WI38 (cell line): ENCODE measurements around the gene EPB41L4A.

ENCODE experiments used
- H3K4me3 ChIP-seq: 2 replicates; pipeline ENCODE4 v1.5.1; 2011; ENCODE audit warnings: low read depth, mild to moderate bottlenecking, control low read depth, low read length
- CTCF ChIP-seq: IDR thresholded peaks from 2 replicates; pipeline ENCODE4 v1.5.1; 2012; ENCODE audit warnings: low read depth, mild to moderate bottlenecking, control low read depth, low read length

The EPB41L4A gene

DNA sequence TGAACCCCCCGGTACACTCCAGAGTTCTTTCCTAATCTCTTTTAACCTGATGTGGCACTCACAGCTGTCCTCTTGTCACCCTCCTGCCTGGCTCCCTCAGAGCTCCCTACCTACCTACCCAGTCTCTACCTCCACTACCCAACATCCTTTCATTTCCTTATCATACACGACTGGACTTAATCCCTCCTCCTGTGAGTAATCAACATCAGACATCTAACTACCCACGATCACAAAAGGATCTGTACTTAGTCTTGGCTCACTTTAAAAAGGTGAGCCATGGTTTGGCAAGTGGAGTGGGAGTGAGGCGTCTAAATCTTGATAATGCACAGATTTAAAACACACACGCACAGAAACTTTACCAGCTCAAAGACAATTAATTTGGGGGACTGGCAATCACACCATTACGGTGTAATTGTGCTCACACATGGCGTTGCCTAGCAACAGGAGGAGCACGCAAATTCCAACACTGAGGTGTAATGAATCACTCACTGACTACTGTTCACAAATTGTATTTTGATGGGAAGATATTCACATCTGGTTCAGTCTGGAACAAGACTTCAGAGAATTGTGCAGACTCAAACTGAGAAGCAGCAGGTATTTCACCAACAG, 235.9 kb downstream of the EPB41L4A start:
- no peak overlapping the region for H3K4me3 ChIP-seq
- TF ChIP-seq CTCF, result no peak

DNA sequence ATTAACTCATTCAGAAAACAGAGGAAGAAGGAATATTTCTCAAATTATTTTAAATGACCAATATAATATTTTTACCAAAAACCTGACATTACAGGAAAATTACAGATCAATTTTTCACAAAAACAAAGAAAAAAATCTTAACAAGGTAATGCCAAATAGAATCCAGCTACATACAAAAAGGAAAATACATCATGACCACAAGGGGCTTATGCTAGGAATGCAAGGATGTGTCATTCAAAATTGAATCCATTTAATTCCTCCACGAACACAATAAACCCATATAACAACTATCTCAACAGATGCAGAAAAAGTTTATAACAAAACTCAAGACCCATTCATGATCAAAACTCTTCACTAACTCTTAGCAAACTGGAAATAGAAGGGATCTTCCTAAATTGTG, 239.8 kb downstream of the EPB41L4A start:
- no peak overlapping the region for H3K4me3 ChIP-seq
- TF ChIP-seq CTCF, result no peak

GRCh38 chr5:112174959-112175594, 244.0 kb downstream of the EPB41L4A start:
- no peak overlapping the region for H3K4me3 ChIP-seq
- TF ChIP-seq CTCF, result peak; percentile 54

GRCh38 chr5:112165897-112166737, 253.0 kb downstream of the EPB41L4A start:
- TF ChIP-seq CTCF, result no peak
- no peak overlapping the region for H3K4me3 ChIP-seq

DNA sequence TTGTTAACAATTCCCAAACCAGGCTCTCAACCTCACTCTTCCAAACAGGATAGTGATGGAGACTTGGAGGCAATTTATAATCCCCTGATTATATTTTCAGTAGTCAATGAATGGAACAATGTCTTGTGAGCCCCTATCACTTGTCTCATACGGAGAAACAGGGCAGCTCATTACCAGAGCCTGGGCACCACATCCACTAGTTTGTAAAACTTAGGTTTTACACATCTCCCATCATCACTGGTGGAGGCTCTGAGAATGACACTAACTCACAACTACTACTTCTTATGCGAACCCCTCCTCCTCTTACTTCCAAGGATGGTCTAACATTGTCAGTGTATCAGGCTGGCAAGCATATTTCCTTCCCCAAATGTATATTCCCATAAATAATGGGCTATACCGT, 253.7 kb downstream of the EPB41L4A start:
- no peak for TF ChIP-seq CTCF
- H3K4me3 ChIP-seq, result no peak overlapping the region

GRCh38 chr5:112163435-112163834, 255.6 kb downstream of the EPB41L4A start:
- H3K4me3 ChIP-seq, result no peak overlapping the region

More at GRCh38 chr5:112163435-112163834, 255.6 kb downstream of the EPB41L4A start:
- no peak for TF ChIP-seq CTCF
